HG03442 (cell line): Measurements from ENCODE around the gene CDHR1.

Experiments
- ATAC-seq: cut with Tn5 transposase; IDR thresholded peaks from one replicate; pipeline ENCODE4 v1.9.1; 2021; ENCODE audit warnings: mild to moderate bottlenecking, moderate library complexity; ENCODE audit not compliant: unreplicated experiment

Gene CDHR1

DNA sequence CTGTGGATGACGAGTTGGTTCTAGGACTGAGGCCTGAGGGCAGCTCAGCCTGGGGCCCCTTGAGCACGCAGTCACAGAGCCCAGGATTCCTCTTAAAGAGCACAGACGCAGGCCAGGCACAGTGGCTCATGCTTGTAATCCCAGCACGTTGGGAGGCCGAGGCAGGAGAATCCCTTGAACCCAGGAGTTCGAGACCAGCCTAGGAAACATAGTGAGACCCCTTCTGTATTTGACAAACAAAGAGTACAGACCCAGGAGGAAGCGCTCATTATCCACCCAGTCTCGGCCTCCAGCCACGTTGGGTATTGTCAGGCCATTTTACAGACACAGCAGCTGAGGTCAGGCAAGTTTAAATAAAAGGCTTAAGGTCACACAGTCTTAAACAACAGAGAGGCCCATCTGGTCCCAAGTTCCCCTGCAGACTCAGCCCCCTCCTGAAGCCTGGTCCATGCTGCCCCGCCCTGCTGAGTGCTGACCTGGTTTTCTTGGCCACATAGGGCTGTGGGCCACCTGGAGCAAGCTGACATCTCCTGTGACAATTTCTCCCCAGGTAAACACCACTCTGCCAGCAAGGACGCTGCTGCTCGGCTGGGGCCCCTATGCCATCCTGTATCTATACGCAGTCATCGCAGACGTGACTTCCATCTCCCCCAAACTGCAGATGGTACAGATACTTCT is 63.1 kb downstream of the CDHR1 start:
- no peak for ATAC-seq

DNA sequence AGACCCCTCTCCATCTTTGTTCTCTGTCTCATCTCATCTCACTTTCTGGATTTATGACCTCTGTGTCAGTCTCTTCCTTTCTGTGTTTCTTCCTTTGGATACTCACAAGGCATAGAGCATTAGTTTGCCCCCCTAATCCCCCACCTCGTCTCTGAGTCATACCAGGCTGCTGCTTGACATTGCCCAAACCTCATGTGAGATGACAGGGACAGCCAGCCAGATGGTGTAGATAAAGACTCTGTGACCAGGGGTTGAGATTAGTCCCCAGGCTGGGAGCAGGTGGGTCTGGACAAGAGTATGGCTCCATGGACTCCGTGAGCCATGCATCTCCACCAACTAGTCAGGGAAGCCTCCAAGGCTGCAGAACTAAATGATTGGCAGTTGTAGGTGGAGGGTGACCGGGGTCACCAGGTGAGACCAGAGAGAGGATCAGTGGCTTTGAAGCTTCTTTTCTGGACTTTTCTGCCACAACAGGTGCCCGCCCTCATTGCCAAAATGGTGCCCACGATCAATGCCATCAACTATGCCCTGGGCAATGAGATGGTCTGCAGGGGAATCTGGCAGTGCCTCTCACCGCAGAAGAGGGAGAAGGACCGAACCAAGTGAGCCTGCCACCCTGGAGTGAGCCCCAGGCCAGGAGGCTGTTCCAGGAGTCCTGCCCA is 63.8 kb downstream of the CDHR1 start:
- no peak for ATAC-seq

DNA sequence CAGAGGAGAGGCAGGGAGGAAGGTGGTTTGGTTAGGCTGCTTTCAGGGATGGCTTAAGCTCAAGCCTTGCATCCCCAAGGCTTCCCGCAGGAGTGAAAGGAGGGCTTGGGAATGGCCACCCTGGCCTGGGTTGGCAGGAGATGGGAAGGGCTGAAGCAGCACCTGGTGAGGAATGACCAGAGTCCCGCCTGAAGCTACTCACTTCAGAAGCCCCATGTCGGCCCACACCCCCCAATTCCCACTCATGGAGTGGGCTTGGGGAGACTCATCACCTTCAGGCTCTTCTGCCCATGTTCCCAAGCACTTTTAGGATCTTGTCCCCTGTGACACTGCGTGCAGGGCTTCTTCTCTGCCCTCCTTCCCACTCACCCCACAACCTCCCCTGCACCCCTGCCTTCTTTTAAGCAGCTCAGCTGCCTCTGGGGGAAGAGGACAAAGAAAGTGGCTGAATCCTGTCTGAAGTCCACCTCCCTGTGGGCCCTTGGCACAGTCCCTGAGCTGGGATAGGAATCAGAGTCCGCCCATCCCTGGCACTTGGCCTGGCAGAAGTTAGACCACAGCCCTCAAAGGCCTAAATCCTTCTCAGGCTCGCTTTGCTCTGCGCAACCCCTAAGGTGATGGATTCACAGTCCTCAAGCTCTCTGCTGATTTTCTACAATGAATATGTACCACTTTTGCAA is 67.0 kb downstream of the CDHR1 start:
- ATAC-seq: no peak

DNA sequence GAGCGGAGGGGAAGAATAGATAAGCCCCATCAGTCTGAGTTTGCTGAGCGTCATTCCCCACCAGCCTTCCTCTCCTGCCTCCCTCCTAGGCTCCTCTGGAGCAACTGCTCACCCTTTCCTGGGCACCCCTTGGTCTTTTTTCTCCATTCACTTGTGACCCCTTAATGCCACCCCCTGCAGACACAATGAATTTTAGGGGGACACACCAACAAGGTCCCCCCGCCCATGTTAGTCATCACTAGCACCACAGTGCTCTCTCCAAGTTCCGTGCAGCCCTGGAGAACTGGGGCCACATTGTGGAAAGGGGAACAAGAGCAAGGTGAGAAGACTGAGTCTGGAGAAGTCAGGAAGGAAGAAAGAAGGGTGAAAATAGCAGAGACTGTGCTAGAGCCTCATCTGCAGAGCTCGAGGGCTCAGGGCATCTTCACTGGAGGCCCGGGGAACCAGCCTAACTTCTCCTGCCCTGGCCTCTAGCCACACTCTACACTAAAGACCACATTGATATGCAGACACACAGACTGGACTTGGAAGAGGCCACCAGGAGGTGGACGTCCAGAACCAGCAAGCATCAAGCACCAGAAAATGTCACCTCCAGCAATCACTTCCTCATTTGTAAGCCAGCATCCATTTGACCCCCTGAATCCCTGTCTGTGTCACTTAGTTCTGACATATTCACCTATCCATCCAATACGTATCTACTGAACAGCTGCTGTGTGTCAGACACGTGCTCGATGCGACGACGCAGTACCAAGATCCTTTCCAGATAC is 68.0 kb downstream of the CDHR1 start:
- no peak for ATAC-seq

DNA sequence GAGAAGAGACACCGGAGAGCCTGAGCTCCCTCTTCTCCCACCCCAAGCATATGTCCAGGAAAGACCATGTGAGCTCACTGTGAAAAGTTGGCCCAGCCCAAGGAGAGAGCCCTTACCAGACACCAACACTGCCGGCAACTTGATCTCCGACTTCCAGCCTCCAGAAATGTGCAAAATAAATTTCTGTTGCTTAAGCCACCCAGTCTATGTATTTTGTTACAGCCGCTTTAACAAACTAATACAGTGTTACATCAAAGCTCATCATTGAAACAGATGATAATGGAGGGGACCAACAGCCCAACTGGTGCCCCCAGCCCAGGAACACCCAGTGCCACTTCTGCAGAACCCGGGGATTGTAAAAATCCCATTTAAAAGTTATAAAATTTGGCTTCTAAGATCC is 69.4 kb downstream of the CDHR1 start:
- no peak for ATAC-seq

DNA sequence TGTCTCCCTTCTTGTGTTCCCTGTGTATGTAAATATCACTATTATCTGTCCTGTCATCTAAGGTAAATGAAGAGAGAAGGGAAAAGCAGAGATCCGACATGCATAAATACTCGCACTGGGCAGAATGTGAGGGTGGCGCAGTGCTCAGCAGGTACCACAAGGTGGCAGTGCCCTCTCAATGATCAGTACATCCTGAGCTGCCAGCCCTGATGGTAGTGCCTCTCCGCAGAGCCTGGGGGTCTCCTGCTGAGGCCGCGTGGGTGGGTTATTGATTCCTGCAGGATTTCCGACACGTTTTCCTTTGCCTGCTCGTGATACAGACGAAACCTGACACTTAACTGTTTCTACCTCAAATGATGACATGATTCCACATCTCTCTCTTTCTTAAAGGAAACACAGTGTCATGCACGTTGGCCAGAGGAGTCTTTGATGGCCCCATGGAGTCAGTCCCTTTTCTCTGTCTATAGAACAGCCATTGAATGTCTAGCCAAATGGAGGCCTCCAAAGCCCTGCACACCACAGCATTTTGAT is 70.3 kb downstream of the CDHR1 start:
- peak; percentile 89 for ATAC-seq

DNA sequence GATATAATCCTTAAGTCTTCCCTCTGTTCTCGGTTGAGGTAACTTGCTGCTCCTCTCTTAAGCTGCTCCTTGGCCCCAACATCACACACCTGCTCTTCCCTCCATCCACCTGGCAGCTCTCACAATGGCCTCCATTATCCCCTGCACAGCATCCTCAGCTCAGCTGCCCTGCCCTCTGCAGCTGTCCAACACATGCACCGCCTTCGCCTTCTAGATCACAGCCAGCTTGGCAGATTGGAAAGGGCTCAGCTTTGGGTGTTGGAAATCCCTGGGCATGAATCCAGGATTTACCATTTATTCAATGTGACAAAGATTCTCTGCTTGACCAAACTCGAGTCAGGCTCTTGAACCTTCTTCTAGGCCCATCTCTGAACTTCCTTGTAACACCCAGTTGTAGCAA is 71.1 kb downstream of the CDHR1 start:
- ATAC-seq: no peak

DNA sequence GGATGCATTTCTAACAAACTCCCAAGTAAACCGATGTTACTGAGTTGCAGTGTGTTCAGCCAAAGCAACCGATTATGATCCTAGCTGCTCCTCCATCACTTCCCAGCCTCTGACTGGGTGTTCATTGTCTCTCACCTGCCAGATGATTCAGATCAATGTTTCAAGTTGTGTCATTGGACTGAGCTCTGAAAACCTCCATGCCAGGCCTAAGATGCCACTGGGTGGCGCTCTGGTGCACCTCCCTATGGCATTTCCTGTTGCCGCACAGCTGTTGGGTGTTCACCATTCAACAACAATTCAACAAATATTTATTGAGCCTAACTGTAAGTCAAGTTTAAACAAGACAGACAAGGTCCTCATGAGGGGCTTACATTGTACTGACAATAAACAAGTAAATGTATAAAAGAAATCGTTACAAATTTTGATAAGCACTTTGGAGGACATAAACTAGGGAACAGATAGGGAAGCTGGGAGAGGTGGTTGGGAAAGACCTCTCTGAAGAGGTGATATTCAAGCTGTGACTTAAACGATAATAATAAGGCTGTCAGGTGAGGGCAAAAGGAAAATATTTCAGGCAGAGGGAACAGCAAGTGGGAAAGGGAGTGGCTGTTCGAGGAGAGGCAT is 73.3 kb downstream of the CDHR1 start:
- peak; percentile 60 for ATAC-seq

DNA sequence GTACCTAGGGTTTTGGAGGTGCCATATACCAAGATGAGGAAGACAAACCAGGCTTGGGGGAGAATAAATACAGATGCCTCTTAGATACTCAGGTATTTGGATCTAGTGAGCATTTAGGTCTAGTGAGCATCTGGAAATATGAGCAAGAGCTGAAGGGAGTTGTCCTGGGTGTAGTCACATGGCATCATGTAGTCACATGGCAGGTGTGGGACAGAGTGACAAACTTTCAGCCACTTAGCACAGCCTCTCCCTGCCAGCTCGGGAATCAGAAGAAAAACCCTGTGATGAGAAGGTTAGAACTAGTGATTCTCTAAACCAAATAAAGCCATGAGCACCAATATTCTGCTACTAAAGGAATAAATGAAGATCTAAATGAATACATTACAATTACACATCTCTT is 74.8 kb downstream of the CDHR1 start:
- ATAC-seq: no peak
